Lower leg skin (tissue), 4 donors: ENCODE data around the gene TICAM2. TPM values are rescaled to one million over a fixed set of nuclear protein-coding genes. Genes with fewer than 3 reads are reported as not detected.
"Not testable (repeated sequence)": the region's sequence is repeated elsewhere in the genome, so short reads cannot be mapped to it uniquely, and the experiment has no call there.

ENCODE experiments used
- DNase-seq, 2 donors: peaks; one replicate each; pipeline ENCODE4 v3.0.0-alpha.2; 2019; ENCODE audit warnings: low spot score in 2 of 2
- H3K4me3 ChIP-seq: fragments of 200-600 bp; sonication (generic); 2 replicates; pipeline ENCODE4 v1.5.1; 2017; ENCODE audit warnings: mild to moderate bottlenecking, low read depth; ENCODE audit not compliant: poor library complexity, severe bottlenecking
- POLR2A ChIP-seq, 2 donors: fragments of 450-650 bp; IDR thresholded peaks; one replicate each; pipeline ENCODE4 v1.6.1; 2016 to 2017; ENCODE audit warnings: antibody characterized with exemption in 2 of 2, mild to moderate bottlenecking in 1 of 2, moderate library complexity in 1 of 2
- WGBS, 2 donors: methylation state at CpG; one replicate each; pipeline ENCODE4 v1.1.5; 2018; 5-methylcytosine and 5-hydroxymethylcytosine counted together
- intact Hi-C: fragments of 100-400 bp; cut with DNase I; formaldehyde crosslinking; loops from one replicate; pipeline ENCODE4 v1.15.0; 2023; ENCODE audit warnings: low total_unique reads
- total RNA-seq, 4 donors: library from RNA; depleted of rRNA; stranded (reverse); fragments of >200 nt; gene quantifications; one replicate each; pipeline ENCODE4 v1.1.0, GENCODE V29; 2016
- TF ChIP-seq, protein P1 (sequence below), 3 donors: fragments of 450-650 bp; IDR thresholded peaks; one replicate each; pipeline ENCODE4 v1.5.1; 2016; ENCODE audit warnings: antibody characterized with exemption in 3 of 3, mild to moderate bottlenecking in 3 of 3, moderate library complexity in 2 of 3

TICAM2 gene, protein sequence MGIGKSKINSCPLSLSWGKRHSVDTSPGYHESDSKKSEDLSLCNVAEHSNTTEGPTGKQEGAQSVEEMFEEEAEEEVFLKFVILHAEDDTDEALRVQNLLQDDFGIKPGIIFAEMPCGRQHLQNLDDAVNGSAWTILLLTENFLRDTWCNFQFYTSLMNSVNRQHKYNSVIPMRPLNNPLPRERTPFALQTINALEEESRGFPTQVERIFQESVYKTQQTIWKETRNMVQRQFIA
- total RNA-seq = under 1 TPM in 2 of 4 donors, not detected in 2; 0.39 to 0.72 TPM

DNA sequence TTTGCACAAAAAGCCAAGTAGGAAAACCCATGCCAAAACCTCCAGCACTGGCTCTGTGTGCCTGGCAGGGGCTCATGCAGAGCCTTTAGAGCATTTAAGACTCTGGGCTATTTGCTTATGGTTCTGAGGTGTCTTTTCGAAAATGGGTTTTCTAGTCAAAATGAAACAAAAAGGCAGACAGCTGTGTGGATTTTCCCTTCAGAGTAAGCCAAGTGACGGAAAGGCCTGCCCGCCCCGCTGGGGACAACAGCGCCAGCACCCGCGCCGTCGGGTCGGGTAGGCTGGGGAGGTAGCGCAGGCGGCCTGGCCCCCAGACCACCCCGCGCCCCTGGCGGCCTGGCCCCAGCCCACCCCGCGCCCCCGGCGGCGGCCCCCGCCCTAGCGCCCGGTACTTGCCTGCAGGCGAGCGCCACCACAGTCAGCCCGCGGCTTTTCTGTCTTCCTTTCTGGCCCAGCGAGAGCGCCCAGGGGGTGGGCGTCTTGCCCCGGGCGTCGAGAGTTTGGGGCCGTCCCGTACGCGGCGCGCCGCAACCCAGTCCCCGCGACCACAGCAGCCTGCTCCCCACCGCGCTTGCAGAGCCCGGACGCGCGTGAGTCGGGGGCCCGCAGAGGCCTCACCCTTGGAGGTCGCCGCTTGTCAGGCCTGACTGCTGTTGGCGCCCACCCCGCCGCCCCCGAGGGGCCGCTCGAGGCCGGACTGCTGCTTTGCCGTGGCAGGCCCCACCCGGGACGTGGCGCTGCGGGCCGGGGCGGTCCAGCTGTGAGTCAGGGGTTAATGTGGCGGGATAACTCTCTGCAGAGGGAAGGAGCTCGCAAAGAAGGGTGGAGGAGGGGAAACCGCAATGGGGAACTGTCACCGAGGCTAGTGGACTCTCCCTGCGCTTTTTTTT, at the start of gene TICAM2:
TICAM2 (minus strand) TSS at position 779 of the 890 bp plus-strand sequence. CDS start 21,223 bp downstream, outside the sequence.
- WGBS, 2 donors = 1% methylated on average over 43 to 49 of the region's 71 CpGs
- TF ChIP-seq, protein P1, sequence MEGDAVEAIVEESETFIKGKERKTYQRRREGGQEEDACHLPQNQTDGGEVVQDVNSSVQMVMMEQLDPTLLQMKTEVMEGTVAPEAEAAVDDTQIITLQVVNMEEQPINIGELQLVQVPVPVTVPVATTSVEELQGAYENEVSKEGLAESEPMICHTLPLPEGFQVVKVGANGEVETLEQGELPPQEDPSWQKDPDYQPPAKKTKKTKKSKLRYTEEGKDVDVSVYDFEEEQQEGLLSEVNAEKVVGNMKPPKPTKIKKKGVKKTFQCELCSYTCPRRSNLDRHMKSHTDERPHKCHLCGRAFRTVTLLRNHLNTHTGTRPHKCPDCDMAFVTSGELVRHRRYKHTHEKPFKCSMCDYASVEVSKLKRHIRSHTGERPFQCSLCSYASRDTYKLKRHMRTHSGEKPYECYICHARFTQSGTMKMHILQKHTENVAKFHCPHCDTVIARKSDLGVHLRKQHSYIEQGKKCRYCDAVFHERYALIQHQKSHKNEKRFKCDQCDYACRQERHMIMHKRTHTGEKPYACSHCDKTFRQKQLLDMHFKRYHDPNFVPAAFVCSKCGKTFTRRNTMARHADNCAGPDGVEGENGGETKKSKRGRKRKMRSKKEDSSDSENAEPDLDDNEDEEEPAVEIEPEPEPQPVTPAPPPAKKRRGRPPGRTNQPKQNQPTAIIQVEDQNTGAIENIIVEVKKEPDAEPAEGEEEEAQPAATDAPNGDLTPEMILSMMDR (IDR thresholded peaks at IDR 0.05) = no peak
- no peak for TF ChIP-seq POLR2A (IDR thresholded peaks at IDR 0.05)
- intact Hi-C loops = no loop called here
- peak within 1 kb of the TSS; percentile 49 for H3K4me3 ChIP-seq
- DNase-seq = peak; percentile 67 to 92

DNA sequence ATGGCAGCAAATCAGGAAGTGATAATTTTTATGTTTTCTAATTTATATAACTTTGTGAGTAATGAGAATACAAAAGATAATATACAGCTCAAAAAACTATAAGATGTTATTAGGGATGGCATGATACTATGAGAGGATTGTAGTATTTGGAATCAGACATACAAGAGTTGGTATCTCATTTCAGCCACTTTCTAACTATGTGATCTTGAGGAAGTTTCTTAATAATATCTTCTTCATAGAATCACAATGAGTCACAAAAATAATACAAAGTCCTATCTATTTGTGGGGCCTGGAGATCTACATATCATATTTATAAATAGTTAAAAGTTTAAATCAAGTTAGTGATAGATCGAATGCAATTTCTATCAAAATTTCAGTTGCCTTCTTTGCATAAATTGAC, 47.3 kb upstream of the TICAM2 start:
- no peak overlapping the region for H3K4me3 ChIP-seq
- WGBS, 2 donors = 89 to 92% methylated on average over 1 of the region's 1 CpG
- no peak for DNase-seq
- intact Hi-C loops = no loop called here
- TF ChIP-seq, protein P1 (IDR thresholded peaks at IDR 0.05) = no peak
- no peak for TF ChIP-seq POLR2A (IDR thresholded peaks at IDR 0.05)

DNA sequence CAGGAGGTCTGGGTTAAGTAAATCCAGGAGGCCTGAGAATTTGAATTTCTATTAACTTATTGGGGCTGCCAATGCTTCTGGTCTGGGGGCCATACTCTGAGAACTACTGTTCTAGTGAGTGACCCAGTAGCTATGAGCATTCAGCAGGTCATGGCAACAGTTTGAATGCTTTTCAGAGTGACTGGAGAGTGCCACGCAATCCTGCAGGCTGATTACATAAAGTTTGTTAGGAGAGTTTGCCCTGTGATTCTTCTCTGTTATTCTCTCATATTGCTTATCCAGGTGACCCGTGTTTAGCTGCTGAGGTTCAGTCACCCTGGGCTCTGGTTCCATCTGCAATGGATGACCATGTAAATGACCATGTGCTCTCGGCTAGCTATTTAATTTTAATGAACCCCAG, 45.8 kb upstream of the TICAM2 start:
- no peak for TF ChIP-seq POLR2A (IDR thresholded peaks at IDR 0.05)
- TF ChIP-seq, protein P1 (IDR thresholded peaks at IDR 0.05) = no peak
- no peak for DNase-seq
- WGBS, 2 donors = 53 to 75% methylated on average over 3 of the region's 3 CpGs
- no peak overlapping the region for H3K4me3 ChIP-seq
- intact Hi-C loops = no loop called here

DNA sequence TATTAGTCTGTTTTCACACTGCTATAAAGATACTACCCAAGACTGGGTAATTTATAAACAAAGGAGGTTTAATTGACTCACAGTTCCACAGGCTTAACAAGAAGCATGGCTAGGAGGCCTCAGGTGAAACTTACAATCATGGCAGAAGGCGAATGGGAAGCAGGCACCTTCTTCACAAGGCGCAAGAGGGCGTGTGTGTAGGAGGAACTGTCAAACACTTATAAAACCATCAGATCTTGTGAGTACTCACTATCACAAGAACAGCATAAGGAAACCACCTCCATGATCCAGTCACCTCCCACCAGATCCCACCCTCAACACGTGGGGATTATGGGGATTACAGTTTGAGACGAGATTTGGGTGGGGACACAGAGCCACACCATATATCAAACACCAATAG, 43.1 kb upstream of the TICAM2 start:
- DNase-seq, H3K4me3 ChIP-seq, intact Hi-C loops: not testable (repeated sequence)
- 84 to 90% methylated on average over 5 of the region's 5 CpGs for WGBS, 2 donors

DNA sequence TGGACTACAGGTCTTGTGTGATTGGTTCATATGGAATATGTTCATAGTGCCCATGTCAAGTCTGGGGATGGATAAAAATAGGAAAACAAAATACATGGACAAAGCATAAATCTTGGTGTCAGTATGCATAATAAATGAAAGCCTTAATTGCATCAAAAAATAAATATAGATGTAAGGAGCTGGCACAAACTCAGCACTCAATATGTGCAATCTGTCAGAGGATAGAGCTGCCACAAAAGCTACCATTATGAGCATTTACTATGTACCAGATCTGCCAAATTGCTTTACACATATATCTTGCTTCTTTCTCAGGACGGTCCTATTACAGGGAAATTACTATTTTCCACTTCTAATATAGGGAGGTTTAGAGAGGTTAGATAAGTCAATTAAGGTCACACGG, 41.8 kb upstream of the TICAM2 start:
- intact Hi-C loops = no loop called here
- H3K4me3 ChIP-seq = no peak overlapping the region
- TF ChIP-seq, protein P1 (IDR thresholded peaks at IDR 0.05) = no peak
- no peak for TF ChIP-seq POLR2A (IDR thresholded peaks at IDR 0.05)
- 83 to 85% methylated on average over 2 of the region's 2 CpGs for WGBS, 2 donors
- DNase-seq = no peak

DNA sequence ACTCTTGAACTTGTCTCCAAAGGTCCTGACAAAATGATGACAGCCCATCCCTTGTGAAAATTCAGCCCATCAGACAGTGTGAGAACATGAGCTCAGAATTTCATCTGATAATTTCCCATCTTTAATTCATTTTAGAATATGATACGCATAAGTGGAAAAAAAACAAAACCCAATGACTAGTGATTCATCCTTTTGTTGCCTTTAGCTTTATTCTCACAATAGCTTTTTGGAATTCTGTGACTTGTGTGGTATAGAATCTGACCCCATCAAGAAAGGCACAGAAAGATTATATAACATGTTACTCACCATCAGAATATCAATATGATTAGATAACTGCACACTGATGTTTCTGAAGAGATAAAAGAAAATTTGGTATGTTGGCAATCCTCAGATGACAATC, 39.7 kb upstream of the TICAM2 start:
- intact Hi-C loops = no loop called here

More for the DNA sequence above, 39.7 kb upstream of the TICAM2 start:
- TF ChIP-seq POLR2A (IDR thresholded peaks at IDR 0.05) = no peak
- TF ChIP-seq, protein P1 (IDR thresholded peaks at IDR 0.05) = no peak
- no peak overlapping the region for H3K4me3 ChIP-seq
- DNase-seq = no peak
- WGBS, 2 donors = 37 to 51% methylated on average over 1 of the region's 1 CpG
